RWPE2 (cell line): ENCODE results near the gene DCPS.

Experiments used
- ATAC-seq: fragments of 200-7000 bp; cut with Tn5 transposase; 3 replicates; pipeline ENCODE4 v1.9.1; 2021; ENCODE audit warnings: low read depth
- DNase-seq: peaks from one replicate; pipeline ENCODE4 v3.0.0-alpha.2; 2020; ENCODE audit warnings: low spot score
- H3K27ac ChIP-seq: fragments of 450-650 bp; 2 replicates; pipeline ENCODE4 v1.5.1; 2017; ENCODE audit warnings: mild to moderate bottlenecking; ENCODE audit not compliant: poor library complexity, severe bottlenecking
- H3K27me3 ChIP-seq: fragments of 250-450 bp; sonication (Bioruptor Pico); 2 replicates; pipeline ENCODE4 v1.5.1; 2021; ENCODE audit warnings: mild to moderate bottlenecking, moderate library complexity; ENCODE audit not compliant: insufficient read depth, poor library complexity, severe bottlenecking
- H3K36me3 ChIP-seq: fragments of 250-450 bp; sonication (Bioruptor Pico); 2 replicates; pipeline ENCODE4 v1.5.1; 2020; ENCODE audit warnings: low read depth, mild to moderate bottlenecking, moderate library complexity
- H3K4me1 ChIP-seq: fragments of 250-450 bp; sonication (Bioruptor Pico); 2 replicates; pipeline ENCODE4 v1.5.1; 2021; ENCODE audit warnings: mild to moderate bottlenecking, moderate library complexity; ENCODE audit not compliant: insufficient read depth, poor library complexity, severe bottlenecking
- H3K4me3 ChIP-seq: fragments of 250-450 bp; sonication (Bioruptor Pico); 2 replicates; pipeline ENCODE4 v1.5.1; 2021; ENCODE audit warnings: mild to moderate bottlenecking, moderate library complexity; ENCODE audit not compliant: severe bottlenecking
- H3K9me3 ChIP-seq: fragments of 250-450 bp; sonication (Bioruptor Pico); 2 replicates; pipeline ENCODE4 v1.5.1; 2021; ENCODE audit warnings: mild to moderate bottlenecking, moderate library complexity; ENCODE audit not compliant: severe bottlenecking
- CTCF ChIP-seq: fragments of 450-650 bp; IDR thresholded peaks from one replicate; pipeline ENCODE4 v1.5.1; 2017; ENCODE audit warnings: mild to moderate bottlenecking, moderate library complexity; ENCODE audit not compliant: poor library complexity, severe bottlenecking

DCPS gene

GRCh38 chr11:126358763-126359160 lies 54.9 kb downstream of the DCPS start:
- no peak for TF ChIP-seq CTCF
- Histone ChIP-seq H3K9me3 (no peaks in the 10 kb centered on the region), H3K4me3 (no peak overlapping the region), H3K36me3 (peaks cover 17% of the 10 kb centered on the region), H3K27me3 (no peaks in the 10 kb centered on the region), H3K4me1 (peaks cover 9% of the 10 kb centered on the region), H3K27ac (no peak overlapping the region)
- ATAC-seq: no peak
- DNase-seq: no peak

GRCh38 chr11:126359431-126360048 lies 55.7 kb downstream of the DCPS start:
- Histone ChIP-seq H3K27me3 (no peaks in the 10 kb centered on the region), H3K27ac (peak overlapping the region; percentile 39), H3K9me3 (no peaks in the 10 kb centered on the region), H3K4me3 (no peak overlapping the region), H3K4me1 (peaks cover 1% of the 10 kb centered on the region), H3K36me3 (peaks cover 12% of the 10 kb centered on the region; the same call in 1 of the 2 replicates)
- no peak for TF ChIP-seq CTCF
- no peak for ATAC-seq
- peak; percentile 57 for DNase-seq

- TF ChIP-seq CTCF: no peak
- DNase-seq (no peak), ATAC-seq (no peak)
- Histone ChIP-seq H3K9me3 (no peaks in the 10 kb centered on the region), H3K36me3 (peaks cover 12% of the 10 kb centered on the region; the same call in 1 of the 2 replicates), H3K27ac (peak overlapping the region; percentile 39), H3K4me1 (no peaks in the 10 kb centered on the region), H3K4me3 (no peak overlapping the region), H3K27me3 (no peaks in the 10 kb centered on the region)
Observed at GRCh38 chr11:126360049-126360446, 56.2 kb downstream of the DCPS start.

- ATAC-seq (no peak), DNase-seq (no peak)
- Histone ChIP-seq H3K9me3 (no peaks in the 10 kb centered on the region), H3K36me3 (peaks cover 12% of the 10 kb centered on the region; the same call in 1 of the 2 replicates), H3K27ac (peak overlapping the region; percentile 39), H3K27me3 (no peaks in the 10 kb centered on the region), H3K4me1 (no peaks in the 10 kb centered on the region), H3K4me3 (no peak overlapping the region)
- TF ChIP-seq CTCF: no peak
Observed at GRCh38 chr11:126361400-126361799, 57.5 kb downstream of the DCPS start.

- H3K4me3 ChIP-seq: no peak overlapping the region
- no peaks in the 10 kb centered on the region for H3K4me1 ChIP-seq
- TF ChIP-seq CTCF: no peak
- no peak for DNase-seq
- peaks cover 12% of the 10 kb centered on the region; the same call in 1 of the 2 replicates for H3K36me3 ChIP-seq
- H3K27ac ChIP-seq: no peak overlapping the region
- ATAC-seq: no peak
- H3K9me3 ChIP-seq: no peaks in the 10 kb centered on the region
- H3K27me3 ChIP-seq: no peaks in the 10 kb centered on the region
Observed at GRCh38 chr11:126362879-126363655, 59.2 kb downstream of the DCPS start.
